ENCODE results near the gene INHBC.
"Not testable (repeated sequence)": the region's sequence is repeated elsewhere in the genome, so short reads cannot be mapped to it uniquely, and the experiment has no call there.

Gene INHBC, protein sequence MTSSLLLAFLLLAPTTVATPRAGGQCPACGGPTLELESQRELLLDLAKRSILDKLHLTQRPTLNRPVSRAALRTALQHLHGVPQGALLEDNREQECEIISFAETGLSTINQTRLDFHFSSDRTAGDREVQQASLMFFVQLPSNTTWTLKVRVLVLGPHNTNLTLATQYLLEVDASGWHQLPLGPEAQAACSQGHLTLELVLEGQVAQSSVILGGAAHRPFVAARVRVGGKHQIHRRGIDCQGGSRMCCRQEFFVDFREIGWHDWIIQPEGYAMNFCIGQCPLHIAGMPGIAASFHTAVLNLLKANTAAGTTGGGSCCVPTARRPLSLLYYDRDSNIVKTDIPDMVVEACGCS

GRCh38 chr12:57434517-57435223, at the start of gene INHBC:
Gene INHBC, plus strand, starts transcription at chr12:57434784. Its CDS starts 103 bp downstream, at chr12:57434887.
- no peak for DNase-seq

DNA sequence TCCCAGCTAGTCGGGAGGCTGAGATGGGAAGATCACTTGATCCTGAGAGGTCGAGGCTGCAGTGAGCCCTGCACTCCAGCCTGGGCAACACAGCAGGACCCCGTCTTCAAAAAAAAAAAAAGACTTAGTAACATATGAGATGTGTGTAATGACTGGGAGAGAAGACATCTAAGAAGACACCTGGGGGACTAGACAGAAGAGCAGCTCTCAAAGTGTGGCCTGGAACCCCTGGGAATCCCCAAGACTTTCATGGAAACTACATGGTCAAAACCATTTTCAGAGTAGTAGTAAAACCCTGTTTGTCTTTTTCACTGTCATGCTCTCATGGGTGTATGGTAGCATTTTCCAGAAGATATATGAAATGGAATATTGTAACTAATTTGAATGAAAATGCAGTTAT, 49.0 kb upstream of the INHBC start:
- DNase-seq: no peak

DNA sequence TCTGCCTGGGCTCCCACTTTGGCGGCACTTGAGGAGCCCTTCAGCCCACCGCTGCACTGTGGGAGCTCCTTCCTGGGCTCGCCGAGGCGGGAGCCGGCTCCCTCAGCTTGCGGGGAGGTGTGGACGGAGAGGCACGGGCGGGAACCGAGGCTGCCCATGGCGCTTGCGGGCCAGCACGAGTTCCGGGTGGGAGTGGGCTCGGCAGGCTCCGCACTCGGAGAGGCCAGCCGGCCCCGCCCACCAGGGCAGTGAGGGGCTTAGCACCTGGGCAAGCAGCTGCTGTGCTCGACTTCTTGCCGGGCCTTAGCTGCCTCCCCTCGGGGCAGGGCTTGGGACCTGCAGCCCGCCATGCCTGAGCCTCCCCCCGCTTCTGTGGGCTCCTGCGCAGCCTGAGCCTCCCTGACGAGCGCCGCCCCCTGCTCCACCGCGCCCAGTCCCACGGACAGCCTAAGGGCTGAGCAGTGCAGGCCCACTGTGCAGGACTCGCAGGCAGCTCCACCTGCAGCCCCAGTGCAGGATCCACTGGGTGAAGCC, 48.3 kb upstream of the INHBC start:
- DNase-seq: no peak

GRCh38 chr12:57388425-57388824, 46.2 kb upstream of the INHBC start:
- no peak for DNase-seq

GRCh38 chr12:57389033-57389432, 45.6 kb upstream of the INHBC start:
- DNase-seq: no peak

DNA sequence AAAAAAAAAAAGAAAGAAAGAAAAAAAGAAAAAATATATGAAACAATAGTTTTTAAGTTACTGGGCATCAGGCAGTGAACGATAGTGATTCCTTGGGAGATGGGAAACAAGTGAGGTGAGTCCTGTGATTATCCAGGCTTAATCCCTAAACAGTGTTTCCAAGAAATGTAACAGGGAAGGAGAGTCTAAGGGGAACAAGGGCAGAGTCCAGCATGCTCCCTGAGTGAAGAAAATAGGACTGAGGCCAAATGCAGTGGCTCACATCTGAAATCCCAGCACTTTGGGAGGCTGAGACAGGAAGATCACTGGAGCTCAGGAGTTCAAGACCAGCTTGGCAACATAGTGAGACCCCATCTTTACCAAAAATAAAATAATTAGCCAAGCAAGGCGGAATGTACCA, 44.4 kb upstream of the INHBC start:
- DNase-seq: no peak

DNA sequence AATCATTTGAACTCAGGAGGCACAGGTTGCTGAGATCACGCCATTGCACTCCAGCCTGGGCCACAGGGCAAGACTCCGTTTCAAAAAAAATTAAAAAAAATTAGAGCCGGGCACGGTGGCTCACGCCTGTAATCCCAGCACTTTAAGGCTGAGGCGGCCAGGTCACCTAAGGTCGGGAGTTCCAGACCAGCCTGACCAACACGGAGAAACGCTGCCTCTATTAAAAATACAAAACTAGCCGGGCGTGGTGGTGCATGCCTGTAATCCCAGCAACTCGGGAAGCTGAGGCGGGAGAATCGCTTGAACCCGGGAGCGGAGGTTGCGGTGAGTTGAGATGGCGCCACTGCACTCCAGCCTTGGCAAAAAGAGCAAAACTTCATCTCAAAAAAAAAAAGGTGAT, 39.5 kb upstream of the INHBC start:
- DNase-seq: no peak

GRCh38 chr12:57397441-57397840, 37.1 kb upstream of the INHBC start:
- DNase-seq: no peak

DNA sequence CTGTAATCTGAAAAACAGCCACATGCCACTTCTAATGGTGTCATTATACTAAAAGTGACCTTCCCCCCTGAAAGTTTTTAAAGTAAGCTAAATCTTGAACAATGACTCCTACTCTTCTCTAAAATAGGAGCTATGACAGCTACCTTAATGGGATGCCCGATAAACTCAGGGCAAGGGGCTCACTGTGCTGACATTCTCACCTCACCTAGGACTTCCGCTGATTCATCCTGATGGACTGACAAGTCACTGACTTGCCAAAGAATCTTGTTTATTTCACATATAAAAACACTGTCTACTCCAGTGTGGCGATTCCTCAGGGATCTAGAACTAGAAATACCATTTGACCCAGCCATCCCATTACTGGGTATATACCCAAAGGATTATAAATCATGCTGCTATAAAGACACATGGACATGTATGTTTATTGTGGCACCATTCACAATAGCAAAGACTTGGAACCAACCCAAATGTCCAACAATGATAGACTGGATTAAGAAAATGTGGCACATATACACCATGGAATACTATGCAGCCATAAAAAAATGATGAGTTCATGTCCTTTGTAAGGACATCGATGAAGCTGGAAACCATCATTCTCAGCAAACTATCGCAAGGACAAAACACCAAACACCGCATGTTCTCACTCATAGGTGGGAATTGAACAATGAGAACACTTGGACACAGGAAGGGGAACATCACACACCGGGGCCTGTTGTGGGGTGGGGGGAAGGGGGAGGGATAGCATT, 34.7 kb upstream of the INHBC start:
- not testable (repeated sequence) for DNase-seq

DNA sequence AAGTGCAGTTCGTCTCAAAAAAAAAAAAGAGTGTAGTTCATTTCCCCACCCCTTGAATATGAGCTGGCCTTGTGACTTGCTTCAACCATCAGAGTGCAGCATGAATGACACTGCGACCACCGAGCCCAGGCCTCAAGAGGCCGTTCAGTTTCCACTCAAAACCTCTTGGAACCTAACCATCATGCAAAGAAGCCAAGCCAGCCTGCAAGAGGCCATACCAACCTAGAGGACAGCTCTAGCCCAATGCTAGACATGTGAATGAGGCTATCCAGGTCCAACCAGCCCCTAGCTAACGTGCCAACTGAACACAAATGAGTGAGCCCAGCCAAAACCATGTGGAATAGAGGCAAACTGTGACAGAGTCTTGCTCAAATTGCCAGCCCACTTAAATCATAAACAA, 33.4 kb upstream of the INHBC start:
- DNase-seq: no peak

GRCh38 chr12:57402156-57402555, 32.4 kb upstream of the INHBC start:
- DNase-seq: not testable (repeated sequence)

DNA sequence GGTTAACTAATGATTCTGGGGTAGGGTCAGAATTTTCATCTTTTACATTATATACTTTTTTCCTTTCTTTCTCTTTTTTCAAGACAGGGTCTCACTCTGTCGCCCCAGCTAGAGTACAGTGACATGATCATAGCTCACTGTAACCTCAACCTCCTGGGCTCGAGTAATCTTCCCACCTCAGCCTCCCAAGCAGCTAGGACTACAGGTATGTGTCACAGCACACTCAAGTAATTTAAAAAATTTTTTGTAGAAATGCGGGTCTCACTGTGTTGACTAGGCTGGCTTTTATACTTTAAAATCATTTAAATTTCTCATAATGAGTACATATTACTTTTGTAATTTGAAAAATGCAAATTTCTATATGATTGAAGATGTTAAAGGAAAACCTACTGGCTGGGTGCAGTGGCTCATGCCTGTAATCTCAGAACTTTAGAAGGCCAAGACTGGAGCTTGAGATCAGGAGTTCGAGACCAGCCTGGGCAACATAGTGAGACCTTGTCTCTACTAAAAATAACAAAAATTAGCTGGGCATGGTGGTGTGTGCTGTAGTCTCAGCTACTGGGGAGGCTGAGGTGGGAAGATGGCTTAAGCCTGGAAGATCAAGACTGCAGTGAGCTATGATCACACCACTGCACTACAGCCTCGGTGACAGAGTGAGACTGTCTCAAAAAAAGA, 29.5 kb upstream of the INHBC start:
- DNase-seq: no peak

GRCh38 chr12:57410534-57410933, 24.1 kb upstream of the INHBC start:
- DNase-seq: no peak

DNA sequence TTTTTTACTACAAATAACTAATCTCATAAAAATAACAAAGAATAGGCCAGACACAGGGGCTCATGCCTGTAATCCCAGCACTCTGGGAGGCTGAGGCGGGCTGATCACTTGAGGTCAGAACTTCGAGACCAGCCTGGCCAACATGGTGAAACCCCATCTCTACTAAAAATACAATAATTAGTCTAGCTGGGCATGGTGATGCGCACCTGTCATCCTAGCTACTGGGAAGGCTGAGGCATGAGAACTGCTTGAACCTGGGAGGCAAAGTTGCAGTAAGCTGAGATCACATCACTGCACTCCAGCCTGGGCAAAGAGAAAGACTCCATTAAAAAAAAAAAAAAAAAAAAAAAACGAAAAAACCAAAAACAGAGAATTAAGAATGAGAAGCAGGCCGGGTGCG, 20.4 kb upstream of the INHBC start:
- not testable (repeated sequence) for DNase-seq

DNA sequence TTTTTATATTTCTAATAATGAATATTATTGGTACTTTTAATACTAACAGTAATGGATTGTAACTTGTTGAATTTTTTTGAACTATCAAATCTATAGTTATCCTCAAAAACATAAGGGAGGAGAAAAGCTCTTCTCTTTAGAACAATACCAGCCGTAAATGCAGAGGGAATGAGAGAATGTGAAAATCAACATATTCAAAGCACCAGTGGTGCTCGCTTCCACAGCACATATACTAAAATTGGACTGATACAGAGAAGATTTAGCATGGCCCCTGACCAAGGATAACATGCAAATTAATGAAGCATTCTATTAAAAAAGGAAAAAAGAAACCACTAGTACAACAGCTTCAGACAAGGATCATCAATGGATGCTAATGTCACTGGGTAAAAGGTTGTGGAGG, 19.5 kb upstream of the INHBC start:
- DNase-seq: no peak

DNA sequence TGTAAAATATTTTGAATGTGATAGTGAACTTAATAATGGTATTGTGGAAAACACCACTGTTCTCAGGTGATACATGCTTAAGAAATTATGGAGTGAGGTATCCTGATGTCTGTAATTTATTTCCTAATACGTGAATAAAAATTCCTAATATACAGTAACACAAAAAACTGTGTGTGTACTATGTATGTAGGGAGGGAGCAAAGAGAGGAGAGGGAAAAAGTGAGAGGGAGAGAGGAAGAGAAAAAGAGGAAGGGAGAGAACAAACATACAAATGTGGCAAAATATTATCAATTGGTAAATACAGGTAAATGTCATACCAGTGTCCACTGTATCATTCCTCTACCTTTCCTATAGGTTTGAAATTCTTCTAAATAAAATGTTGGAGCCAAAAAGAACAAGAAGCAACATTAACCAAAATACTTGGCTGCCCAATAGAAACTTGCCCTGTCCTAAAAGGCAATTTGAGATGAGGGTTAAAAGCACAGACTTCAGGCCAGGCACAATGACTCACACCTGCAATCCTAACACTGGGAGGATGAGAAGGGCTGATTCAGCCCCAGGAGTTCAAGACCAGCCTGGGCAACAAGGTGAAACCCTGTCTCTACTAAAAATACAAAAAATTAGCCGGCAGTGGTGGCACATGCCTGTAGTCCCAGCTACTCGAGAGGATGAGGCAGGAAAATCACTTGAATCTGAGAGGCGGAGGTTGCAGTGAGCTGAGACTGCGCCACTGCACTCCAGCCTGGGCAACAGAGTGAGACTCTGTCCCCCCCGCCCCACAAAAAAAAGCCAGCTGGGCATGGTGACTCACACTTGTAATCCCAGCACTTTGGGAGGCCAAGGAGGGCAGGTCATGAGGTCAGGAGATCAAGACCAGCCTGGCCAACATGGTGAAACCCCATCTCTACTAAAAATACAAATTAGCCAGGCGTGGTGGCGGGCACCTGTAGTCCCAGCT, 18.3 kb upstream of the INHBC start:
- DNase-seq: no peak

GRCh38 chr12:57418255-57418654, 16.3 kb upstream of the INHBC start:
- no peak for DNase-seq

- no peak for DNase-seq
Measured at GRCh38 chr12:57419495-57419894, 15.1 kb upstream of the INHBC start.

DNA sequence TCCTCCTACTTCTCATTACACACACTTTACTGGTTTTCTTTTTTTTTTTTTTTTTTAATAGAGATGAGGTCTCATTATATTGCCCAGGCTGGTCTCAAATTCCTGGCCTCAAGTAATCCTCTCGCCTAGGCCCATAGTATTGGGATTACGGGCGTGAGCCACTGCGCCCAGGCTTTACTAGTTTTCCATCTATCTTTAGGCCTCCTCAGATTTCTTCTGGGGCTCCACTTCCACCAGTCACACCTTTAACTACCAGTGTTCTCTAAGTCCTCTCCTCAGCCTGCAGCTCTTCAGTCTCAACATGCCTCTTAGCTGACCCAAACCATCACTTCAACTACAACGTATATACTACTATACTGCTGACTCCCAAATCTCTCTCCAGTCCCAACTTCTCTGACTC, 14.1 kb upstream of the INHBC start:
- no peak for DNase-seq

GRCh38 chr12:57426948-57427347, 7.6 kb upstream of the INHBC start:
- DNase-seq: not testable (repeated sequence)

GRCh38 chr12:57428965-57429364, 5.6 kb upstream of the INHBC start:
- DNase-seq: no peak
